GM21825 (cell line): ENCODE measurements around the gene MORN5.

Experiments used
- ATAC-seq: cut with Tn5 transposase; IDR thresholded peaks from one replicate; pipeline ENCODE4 v1.9.1; 2021; ENCODE audit warnings: mild to moderate bottlenecking, moderate library complexity; ENCODE audit not compliant: unreplicated experiment

MORN5 gene

DNA sequence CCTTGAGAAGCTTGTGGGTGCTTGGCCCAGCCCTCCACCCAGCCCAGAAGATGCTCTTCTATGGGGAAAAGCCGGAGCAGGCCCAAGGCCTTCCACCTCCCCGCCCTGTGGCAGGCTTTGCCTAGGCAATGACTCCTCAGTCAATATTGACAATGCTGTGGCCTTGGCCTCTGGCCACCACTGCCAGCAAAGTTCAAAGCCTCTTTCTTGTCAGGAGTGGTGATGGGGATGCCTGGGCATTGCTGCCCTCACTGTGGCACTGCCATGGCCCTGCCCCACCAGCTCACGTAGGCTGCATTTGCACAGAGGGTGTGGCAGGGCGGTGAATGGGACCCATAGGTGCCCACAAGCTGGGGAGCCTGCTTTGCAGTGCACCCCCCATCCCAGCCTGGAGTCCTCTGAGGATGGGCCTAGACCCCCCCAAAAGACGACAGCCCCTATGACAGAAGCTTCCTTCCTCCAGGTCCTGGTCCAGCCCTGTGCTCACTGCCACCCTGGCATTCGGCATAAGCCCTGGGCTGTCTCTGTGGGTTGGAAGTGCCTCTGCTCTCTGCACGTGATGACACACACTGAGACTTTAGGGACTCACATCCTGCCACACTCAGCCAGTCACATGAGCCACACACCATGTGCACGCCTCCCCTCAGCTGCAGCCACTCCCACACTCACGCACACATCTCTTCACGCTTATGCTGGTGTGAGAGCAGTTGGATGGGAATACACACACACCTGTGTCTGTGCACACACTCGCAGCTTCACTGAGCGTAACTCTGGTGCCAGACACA, 31.1 kb downstream of the MORN5 start:
- no peak for ATAC-seq

DNA sequence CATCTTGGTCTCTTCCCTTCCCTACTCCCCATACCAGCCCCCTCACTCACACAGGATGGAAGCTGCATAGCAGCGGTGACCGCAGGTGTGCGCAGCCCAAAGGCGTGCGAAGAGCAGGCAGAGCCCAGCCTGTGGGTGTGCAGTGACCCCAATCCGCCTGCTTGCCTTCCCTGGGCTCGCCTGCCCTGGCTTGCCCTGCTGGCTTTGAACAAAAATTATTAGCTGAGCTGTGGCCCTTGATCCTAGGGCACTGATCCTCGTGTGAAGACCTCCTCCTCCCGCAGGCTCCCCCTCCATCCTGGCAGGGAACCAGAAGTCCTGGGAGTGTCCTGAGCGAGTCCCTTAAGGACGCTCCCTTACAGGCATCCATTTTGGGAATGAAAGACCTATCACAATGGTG, 31.9 kb downstream of the MORN5 start:
- no peak for ATAC-seq

DNA sequence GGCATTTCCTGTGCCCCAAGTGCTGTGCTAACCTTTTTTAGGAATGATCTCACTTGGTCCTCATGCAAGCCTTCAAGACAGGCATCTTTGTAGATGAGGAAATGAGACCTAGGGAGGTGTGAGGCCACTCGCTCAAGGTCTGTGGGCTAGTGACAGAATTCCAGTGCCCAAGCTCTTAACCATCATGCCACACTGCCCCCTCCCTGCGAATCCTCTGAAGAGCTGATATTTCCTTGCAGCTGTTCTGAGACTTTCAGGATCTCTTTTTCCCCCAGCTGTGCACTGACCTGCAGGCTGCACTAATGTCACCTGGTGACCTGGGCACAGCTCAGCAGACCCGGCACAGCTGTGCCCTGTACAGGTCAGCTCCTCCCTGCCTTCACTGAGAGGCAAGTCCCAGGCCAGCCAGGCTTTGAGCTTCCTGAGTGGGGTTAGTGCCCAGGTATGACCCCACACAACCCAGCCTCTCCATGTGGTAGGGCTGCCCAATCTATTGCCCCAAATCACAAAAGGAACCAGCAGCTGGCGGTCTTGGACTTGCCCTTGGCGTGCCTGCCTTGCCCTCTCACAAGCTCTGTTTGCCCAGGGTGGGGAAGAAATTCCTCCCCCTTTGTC, 32.7 kb downstream of the MORN5 start:
- no peak for ATAC-seq

DNA sequence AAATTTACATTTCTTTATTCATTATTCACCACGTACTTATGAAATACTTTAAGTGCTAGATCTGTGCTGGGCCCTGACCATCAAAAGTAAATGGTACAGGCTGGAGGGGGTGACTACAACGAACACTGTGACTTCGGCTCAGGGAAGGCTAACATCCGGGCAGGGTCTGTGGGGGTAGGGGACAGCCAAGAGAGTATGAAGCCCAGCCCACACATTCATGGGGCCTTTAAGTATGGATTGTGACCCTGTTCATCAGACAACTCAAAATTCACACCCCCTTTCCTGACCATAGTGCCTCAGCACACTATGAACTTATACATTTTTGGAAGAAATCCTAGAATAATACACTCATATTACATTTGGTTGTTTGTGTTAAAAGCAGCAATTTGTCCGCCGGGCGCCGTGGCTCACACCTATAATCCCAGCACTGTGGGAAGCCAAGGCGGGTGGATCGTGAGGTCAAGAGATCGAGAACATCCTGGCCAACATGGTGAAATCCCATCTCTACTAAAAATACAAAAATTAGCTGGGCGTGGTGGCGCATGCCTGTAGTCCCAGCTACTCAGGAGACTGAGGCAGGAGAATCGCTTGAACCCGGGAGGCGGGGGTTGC, 33.3 kb downstream of the MORN5 start:
- no peak for ATAC-seq

DNA sequence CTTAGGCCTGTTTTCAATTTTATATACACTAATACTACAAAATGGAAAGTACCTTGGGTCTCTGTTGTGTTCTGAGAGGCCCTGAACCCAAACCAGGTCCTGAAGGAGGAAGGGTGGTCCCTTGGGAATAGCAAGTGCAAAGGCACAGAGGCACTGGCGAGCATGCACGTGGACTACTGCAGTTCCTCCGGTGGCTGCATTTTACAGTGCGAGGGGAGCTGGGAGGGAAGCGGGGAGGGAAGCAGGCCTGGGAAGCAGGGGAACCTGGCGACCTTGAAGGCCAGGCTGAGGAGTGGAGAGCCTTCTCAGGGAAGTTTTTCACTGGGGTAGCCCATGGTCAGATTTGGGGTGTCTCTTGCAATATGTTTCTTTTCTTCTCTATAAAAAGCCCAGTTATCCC, 33.9 kb downstream of the MORN5 start:
- ATAC-seq = no peak

DNA sequence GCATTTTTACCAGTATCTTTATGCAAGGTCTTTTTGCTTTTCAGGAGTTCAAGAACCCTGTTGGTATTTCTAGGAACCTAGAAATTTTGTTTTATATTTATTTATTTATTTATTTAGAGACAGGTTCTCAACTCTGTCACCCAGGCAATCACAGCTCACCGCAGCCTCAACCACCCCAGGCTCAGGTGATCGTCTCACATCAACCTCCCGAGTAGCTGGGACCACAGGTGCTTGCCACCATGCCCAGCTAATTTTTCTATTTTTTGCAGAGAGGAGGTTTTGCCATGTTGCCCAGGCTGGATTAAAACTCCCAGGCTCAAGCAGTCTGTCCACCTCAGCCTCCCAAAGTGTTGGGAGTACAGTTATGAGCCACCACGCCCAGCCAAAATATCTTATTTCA, 36.2 kb downstream of the MORN5 start:
- no peak for ATAC-seq

DNA sequence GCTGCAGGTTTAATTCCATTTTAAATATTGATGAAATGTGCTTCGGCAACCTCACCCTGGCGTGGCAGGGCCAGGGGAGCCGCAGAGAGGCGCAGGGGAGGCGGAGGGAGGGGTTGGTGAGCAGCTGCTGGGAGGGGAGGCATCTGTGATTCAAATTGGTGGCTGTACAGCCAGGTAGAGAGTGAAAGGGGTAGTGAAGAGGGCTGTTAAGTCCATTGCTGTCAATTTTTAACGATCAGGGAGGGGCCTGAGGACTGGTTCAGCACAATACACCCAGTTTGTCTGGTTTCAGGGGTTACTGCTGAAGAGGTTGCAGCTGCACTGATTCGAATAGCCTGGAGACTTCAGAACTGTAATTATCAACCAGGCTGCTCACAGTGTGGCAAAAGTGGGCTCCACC, 37.7 kb downstream of the MORN5 start:
- ATAC-seq = no peak

DNA sequence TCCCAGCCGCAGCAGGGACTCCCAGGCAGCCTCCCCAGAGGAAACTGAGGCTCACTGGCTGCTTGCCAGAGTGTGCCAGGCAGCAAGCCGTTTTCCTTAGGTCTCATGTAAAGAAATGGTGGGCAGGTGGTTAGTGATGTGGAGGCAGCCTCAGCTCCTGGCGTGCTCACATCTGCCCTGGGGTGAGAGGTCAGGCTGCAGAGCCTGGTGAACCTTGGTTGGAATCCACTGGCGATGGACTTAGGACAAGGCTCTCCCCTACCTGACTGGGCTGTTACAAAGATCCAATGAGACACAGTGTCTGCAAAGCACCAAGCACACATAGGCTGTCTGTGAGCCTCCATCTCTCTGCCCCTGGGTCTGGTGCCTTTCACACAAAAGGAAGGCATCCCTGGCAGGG, 38.2 kb downstream of the MORN5 start:
- no peak for ATAC-seq

DNA sequence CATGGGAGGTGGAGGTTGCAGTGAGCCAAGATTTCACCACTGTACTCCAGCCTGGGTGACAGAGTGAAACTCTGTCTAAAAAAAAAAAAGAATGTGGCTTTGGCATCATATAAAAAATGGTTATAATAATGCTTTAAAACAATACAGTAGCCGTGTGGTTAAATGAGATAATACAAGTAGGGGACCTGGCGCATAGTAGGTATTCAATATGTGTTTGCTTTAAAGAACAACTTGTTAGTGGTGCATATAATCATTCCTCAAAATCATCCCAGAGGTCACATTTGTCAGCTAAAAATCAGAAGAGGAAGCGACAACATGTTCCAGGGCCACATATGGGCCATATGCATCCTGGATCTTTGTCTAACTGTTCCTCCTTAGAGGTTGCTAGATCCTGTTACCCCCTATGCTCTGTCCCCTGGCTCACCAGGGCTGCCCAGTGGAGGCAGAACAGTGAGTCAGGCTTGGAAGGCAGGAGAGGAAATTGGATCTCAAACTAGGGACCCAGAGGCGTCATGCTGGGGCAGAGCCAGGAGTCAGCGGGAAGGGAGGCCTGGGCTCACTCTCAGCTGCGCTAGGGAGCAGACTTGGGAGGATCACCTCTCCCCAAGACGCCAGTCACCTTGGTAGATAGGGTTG, 41.4 kb downstream of the MORN5 start:
- no peak for ATAC-seq

DNA sequence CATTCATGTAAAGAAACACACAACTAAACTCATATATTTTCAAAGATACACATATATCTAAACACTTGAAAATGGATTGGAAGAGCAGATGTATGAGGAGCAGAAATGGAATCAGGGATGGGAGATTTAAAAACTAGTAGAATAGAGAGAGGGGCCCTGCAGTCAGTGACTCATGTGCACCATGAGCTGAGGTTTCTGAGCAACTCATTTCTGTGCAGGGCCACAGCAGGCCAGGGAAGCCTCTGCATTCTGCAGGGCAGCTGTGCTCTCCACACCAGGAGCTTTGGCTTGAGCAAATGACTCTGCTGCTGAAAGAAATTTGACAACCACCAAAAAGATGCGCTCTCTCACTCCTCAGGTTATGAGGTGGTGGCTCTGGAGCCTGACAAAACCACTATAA, 41.9 kb downstream of the MORN5 start:
- ATAC-seq = no peak

DNA sequence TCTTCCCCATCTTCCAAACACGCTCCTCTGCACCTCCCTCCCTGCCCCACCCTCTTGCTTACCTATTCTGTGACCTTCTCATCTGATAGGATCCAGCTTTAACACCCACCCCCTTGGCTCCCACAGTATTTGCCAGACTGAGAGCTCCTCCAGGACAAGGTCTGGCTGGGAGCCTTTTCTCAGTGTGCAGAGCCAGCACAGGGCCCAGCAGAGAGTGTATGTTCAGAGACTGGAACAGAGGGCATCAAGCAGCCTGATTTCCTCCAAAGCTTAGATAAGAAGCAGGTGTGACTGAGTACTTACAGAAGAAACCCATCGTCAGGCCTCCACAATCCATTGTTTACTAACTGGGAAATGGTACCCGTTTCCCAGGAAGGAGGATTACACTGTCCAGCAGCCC, 42.4 kb downstream of the MORN5 start:
- ATAC-seq = no peak

DNA sequence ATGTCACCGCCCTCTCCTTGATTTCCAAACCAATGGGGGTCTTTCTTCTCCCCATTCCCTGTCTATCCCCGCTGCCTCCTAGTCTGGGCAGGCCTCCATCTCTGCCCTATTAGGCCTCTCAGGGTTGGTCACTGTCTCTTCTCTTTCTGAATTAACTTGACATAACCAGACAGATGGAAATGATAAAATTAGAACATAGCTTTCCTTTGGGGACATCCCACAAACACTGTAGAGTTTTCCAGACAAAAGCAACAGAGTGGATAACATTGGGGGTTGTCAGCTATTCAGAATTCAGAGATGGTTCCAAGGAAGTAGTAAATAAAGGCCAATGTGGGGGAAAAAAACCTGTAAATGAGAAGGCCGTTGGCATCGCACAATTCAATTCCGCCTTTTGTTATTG, 44.3 kb downstream of the MORN5 start:
- ATAC-seq = no peak

DNA sequence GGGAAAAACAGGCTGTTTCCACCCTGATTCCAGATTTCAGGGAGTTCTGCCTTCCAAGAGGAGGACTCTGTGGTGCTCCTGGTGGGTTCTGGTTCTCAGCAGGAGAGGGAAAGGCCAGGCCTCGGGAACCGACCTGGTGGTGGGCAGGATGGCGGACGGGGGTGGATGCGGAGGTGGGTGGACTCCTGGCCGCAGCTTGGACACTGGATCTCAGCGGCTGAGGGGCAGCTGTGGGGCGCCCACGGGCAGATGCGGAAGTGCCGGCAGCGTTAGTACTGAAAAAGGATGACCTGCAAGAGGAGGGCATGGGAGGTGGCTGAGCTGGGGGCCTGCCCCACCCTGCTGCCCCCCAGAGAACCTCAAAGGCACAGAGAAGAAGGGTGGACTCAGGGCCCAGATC, 44.8 kb downstream of the MORN5 start:
- no peak for ATAC-seq

DNA sequence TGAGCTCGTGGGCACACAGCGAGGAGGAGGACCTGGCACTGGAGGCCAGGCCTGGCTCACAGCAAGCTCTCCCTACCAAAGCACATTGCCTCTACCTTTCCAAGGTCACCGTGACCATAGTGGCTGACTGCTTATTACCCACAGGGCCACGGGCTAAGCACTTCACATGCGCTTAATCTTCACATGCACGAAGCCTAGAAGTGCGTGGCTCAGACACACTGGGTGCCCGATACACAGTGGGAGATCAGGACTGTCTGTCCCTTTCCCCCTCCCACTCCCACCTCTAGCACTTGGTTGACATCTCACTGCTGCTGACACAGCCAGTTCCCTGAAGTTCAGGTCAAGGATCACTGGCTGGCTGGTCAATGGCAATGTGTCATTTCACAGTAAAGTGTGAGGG, 45.5 kb downstream of the MORN5 start:
- no peak for ATAC-seq

DNA sequence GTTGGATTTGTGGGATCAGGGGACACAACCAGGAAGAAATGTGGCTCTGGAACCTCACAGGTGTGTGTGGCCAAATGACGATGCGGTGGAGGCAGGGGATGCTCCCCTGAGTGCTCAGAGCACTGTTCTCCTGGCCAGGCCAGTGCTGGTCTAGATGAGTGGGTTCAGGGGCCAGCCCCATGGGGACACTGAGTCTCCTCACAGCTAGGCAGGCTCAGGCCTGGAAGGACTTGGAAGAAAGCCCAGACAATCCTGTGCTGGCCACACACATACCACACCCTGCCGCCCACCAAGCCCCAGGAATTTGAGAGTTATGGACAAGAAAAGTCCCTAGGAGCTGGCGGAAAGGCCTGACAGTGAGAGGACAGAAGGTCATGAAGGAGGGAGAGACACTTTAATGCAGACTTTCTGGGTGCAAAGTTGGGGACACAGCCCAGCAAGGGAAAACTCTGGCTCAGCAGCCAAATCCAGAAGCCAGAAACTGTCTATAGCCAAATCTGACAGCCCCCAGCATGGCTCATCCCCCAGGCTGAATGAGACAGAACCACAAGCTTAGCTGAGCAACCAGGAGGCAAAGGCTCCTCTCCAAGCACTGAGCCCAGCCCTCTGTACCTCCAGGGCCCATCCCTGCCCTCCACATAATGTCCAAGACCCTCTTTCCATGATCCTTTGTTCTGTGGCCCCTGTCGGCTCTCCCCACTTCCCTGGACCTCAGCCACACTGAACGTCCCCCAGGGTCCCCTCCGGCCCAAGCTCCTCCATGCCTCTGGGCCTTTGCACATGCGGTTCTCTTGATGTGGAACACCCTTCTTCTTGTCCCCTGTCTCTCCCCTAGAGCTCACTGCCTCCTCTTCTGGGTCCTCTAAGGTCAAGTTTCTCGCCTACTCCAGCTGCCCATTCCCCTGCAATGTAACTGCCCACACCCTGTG, 46.7 kb downstream of the MORN5 start:
- no peak for ATAC-seq

DNA sequence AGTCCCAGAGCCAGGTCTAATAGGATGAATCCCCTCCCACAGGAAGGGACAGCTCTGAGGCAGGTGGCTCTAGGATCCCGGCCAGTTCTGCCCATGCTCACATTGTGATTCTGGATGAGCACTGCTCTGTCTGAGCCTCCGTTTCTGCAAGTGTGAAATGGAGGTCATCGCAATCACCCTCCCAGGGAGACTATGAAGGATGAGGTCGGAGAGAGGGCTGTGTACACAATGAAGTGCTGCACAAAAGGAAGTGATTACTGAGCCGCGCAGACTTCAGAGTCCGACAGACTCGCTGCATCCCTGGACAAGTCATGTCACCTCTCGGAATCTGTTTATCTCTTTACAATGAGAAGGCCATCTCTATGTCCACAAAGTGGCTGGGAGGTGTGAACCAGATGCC, 47.4 kb downstream of the MORN5 start:
- no peak for ATAC-seq

DNA sequence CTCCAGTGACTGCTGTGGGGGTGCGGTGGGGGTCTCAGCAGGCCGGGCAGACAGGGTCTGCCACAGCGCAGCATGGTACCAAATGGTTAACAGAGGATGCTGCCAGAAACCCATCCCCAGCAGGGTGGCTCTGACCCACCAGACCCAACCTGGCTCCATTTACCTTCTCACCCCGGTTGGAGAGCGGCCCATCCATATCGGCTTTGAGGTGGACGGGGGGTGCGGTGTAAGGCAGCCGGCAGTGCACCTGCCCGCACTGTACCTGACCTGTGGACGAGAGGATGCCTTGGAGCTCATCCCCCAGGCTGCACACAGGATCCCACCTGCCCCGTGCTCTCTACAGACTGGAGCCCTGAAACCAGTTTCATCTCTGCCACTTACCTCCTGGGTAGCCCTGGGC, 49.7 kb downstream of the MORN5 start:
- no peak for ATAC-seq

DNA sequence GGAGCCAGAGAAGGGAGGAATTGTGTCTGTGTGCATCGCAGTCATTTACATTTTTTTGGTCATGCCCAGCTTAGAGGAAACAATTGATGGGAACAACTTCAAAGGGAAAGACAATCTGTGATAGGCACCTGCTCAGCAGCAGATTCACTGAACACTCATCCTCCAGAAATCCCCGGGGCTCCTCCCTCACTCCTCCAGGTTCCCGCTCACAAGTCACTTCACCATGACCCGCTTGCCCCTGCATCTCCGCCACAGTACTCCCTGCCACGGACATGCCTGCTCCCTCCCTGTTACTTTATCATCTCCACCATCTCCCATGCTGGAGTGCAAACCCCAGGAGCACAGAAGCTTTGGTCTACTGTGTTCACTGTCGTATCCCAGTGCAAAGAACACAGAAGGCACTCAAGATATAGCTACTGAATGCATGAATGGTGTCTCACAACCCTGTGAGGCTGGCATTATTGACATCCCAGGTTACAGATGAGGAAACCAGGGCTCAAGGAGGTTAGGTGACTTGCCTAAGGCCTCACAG, 52.8 kb downstream of the MORN5 start:
- no peak for ATAC-seq

DNA sequence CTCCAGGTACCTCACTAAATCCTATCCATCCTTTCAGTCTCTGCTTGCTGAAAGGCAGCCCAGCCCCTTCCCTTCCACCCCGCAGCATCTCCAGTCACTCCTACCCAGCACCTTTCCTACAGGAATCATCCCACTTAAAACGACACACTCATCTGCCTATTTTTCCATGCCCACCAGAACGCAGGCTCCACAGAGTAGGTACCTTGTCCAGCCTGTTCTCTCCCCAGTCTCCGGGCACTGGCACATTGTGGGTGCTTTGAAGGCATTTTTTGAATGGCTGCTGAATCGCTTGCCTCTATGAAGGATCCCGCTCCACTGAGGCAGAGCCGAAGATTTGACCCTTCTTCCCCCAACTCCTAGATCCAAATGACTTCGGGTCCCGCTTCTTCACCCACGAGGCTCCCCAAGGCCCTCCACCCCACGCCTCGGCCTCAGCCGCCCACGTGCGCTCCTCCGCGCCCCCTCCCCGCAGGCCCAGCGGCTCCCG, 53.4 kb downstream of the MORN5 start:
- ATAC-seq = no peak

DNA sequence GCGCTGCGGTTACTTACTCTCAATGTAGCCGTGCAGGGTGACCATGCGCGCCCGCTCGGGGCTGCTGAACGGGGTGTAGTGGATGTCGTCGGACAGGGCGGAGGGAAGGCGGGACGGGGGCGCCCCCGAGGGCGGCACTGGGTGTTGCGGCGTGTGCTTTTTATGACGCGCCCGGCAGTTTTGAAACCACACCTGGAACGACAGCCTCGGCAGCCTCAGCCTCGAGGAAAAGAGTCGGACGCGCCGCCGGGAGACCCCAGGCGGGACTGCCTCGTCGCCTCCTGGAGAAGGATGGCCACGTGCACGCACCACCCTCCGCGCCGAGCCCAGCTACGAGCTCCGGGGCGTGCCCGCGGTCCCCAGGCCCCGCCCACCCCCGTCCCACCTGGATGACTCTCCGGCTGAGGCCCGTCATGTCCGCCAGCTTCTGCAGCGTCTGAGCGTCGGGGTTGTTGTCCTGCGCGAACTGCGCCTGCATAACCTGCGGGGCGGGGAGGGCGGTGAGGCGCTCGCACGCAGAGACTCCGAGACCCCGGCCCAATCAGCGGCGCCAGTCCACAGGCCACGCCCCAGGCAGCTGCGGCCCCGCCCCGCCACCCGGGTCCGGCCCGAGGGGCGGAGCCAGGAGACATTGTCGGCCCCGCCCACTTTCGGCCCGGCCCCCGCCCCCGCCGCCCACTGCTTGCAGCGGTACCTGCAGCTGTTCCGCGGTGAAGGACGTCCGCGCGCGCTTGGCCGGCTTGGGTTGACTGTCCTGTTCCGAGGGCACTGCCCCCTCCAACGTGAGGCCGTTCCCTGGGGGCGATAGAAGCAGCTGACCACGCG, 54.1 kb downstream of the MORN5 start:
- ATAC-seq = no peak
